Right lobe of liver (tissue), 6 donors: ENCODE data around the gene HELQ. TPM values are rescaled to one million over a fixed set of nuclear protein-coding genes. Genes with fewer than 3 reads are reported as not detected.

Experiments used
- ATAC-seq, 4 donors: fragments of 200-7000 bp; cut with Tn5 transposase; one replicate each; pipeline ENCODE4 v1.9.1; 2020; ENCODE audit warnings: mild to moderate bottlenecking in 4 of 4, moderate library complexity in 4 of 4
- DNase-seq, 3 donors: peaks; one replicate each; pipeline ENCODE4 v3.0.0-alpha.2; 2020
- H3K27ac ChIP-seq, 3 donors: fragments of 200-600 bp; one replicate each; pipeline ENCODE4 v1.8.0; 2022
- H3K27me3 ChIP-seq, 2 donors: fragments of 200-600 bp; one replicate each; pipeline ENCODE4 v1.8.0; 2022
- H3K36me3 ChIP-seq, 4 donors: fragments of 200-600 bp; sonication (generic) in 1 of 4; one replicate each; pipeline versions ENCODE4 v1.5.1 to v1.8.0; 2017 to 2022; ENCODE audit warnings: control low read depth in 1 of 4
- H3K4me1 ChIP-seq, 4 donors: fragments of 200-600 bp; sonication (generic) in 1 of 4; one replicate each; pipeline versions ENCODE4 v1.5.1 to v1.8.0; 2017 to 2022; ENCODE audit warnings: control low read depth in 1 of 4
- H3K4me3 ChIP-seq, 3 donors: fragments of 200-600 bp; one replicate each; pipeline ENCODE4 v1.8.0; 2022
- H3K9me3 ChIP-seq, 4 donors: fragments of 200-600 bp; sonication (generic) in 1 of 4; one replicate each; pipeline versions ENCODE4 v1.5.1 to v1.8.0; 2017 to 2022; ENCODE audit warnings: control low read depth in 1 of 4
- CTCF ChIP-seq, 4 donors: fragments of 200-600 bp in 3 of 4; fragments of 450-650 bp in 1 of 4; IDR thresholded peaks; one replicate each; pipeline versions ENCODE4 v1.5.1 to v1.8.0; 2016 to 2022; ENCODE audit warnings: antibody characterized with exemption in 4 of 4, mild to moderate bottlenecking in 2 of 4
- POLR2A ChIP-seq: fragments of 450-650 bp; IDR thresholded peaks from one replicate; pipeline ENCODE4 v1.6.1; 2017; ENCODE audit warnings: antibody characterized with exemption, mild to moderate bottlenecking
- WGBS: methylation state at CpG from one replicate; pipeline ENCODE4 v1.1.6; 2018; ENCODE audit warnings: low coverage, low lambda C conversion rate; ENCODE audit not compliant: insufficient coverage; ENCODE audit errors: missing lambda C conversion rate; 5-methylcytosine and 5-hydroxymethylcytosine counted together
- intact Hi-C, 2 donors: fragments of 100-400 bp; cut with DNase I; formaldehyde crosslinking; loops; one replicate each; pipeline versions ENCODE4 v1.11.2 to v1.14.1; 2022
- total RNA-seq, 6 experiments: library from RNA; depleted of rRNA in 2 of 6; stranded (reverse); fragments of >200 nt in 2 of 6; fragmentation: NEBNext Ultra II Directional in 3 of 6; extraction: Animal tissue kit (Norgen Biotek cat#: 25700) in 3 of 6; gene quantifications; one replicate each; pipeline versions ENCODE4 v1.1.0 to v1.2.4, GENCODE V29; 2016 to 2023
- donor health status: DM: no; HTN: yes; CAD: no.
- donor health status: DM: no; HTN: no; CAD: no.
- donor health status: DM: no; HTN: no; CAD: no.
- donor health status: DM: no; HTN: yes; CAD: no.
- donor health status: DM: no; HTN: yes; CAD: no.

Gene HELQ
- total RNA-seq, 6 experiments from 2014 or later, result 5.6 to 8.0 (median 7.5) TPM

- TF ChIP-seq POLR2A (no peak), CTCF (IDR thresholded peaks at IDR 0.05) (no peak)
- no peaks in the 10 kb centered on the region for H3K9me3 ChIP-seq
- 75% methylated on average over 3 of the region's 4 CpGs for WGBS
- intact Hi-C loops, result no loop called here
- no peaks in the 10 kb centered on the region for H3K4me1 ChIP-seq
- H3K27ac ChIP-seq, result no peak overlapping the region
- DNase-seq (no peak), ATAC-seq (no peak)
- peaks cover 0 to 11% (median 0%) of the 10 kb centered on the region in 4 donors for H3K36me3 ChIP-seq
- H3K4me3 ChIP-seq, result no peak overlapping the region
- no peaks in the 10 kb centered on the region for H3K27me3 ChIP-seq
These were observed 17.8 kb upstream of the HELQ start for GRCh38 chr4:83473423-83473822.

GRCh38 chr4:83456184-83456501, 520 bp upstream of the HELQ start:
- H3K27me3 ChIP-seq, result no peaks in the 10 kb centered on the region
- H3K36me3 ChIP-seq, result peaks cover 0 to 44% (median 8%) of the 10 kb centered on the region in 4 donors
- DNase-seq, result no peak
- peak overlapping the region; percentile 93 to 94 (median 93) for H3K27ac ChIP-seq
- TF ChIP-seq POLR2A (no peak), CTCF (IDR thresholded peaks at IDR 0.05) (no peak)
- WGBS, result 0% methylated on average over 7 of the region's 7 CpGs
- H3K4me1 ChIP-seq, result peaks cover 0 to 11% (median 4%) of the 10 kb centered on the region in 4 donors
- no peaks in the 10 kb centered on the region for H3K9me3 ChIP-seq
- peak overlapping the region; percentile 72 to 75 (median 75) for H3K4me3 ChIP-seq
- no peak for ATAC-seq
- intact Hi-C loops, result no loop called here

- Histone ChIP-seq H3K27me3 (no peaks in the 10 kb centered on the region), H3K9me3 (no peaks in the 10 kb centered on the region), H3K4me3 (peak overlapping the region; percentile 72 to 75 (median 75)), H3K4me1 (peaks cover 0 to 11% (median 4%) of the 10 kb centered on the region in 4 donors), H3K36me3 (peaks cover 0 to 29% (median under 1%) of the 10 kb centered on the region in 4 donors), H3K27ac (peak overlapping the region; percentile 93 to 94 (median 93))
- ATAC-seq (no peak), DNase-seq (no peak)
- intact Hi-C loops, result no loop called here
- WGBS, result 29% methylated on average over 6 of the region's 6 CpGs
- no peak for TF ChIP-seq POLR2A
- no peak for TF ChIP-seq CTCF (IDR thresholded peaks at IDR 0.05)
These were observed 937 bp downstream of the HELQ start for GRCh38 chr4:83454686-83455085.

GRCh38 chr4:83449009-83449408, 6.6 kb downstream of the HELQ start:
- intact Hi-C loops, result no loop called here
- peaks cover 0 to 26% (median 2%) of the 10 kb centered on the region in 4 donors for H3K36me3 ChIP-seq
- no peaks in the 10 kb centered on the region for H3K27me3 ChIP-seq
- no peak overlapping the region for H3K27ac ChIP-seq
- WGBS, result 49% methylated on average over 2 of the region's 2 CpGs
- no peaks in the 10 kb centered on the region for H3K4me1 ChIP-seq
- H3K9me3 ChIP-seq, result no peaks in the 10 kb centered on the region
- no peak overlapping the region for H3K4me3 ChIP-seq
- ATAC-seq, result peak in 1 of 4 donors; percentile 31
- no peak for TF ChIP-seq POLR2A
- no peak for TF ChIP-seq CTCF (IDR thresholded peaks at IDR 0.05)
- DNase-seq, result no peak

GRCh38 chr4:83440899-83441298, 14.7 kb downstream of the HELQ start:
- Histone ChIP-seq H3K4me3 (no peak overlapping the region), H3K9me3 (no peaks in the 10 kb centered on the region), H3K27ac (no peak overlapping the region), H3K27me3 (no peaks in the 10 kb centered on the region), H3K4me1 (no peaks in the 10 kb centered on the region), H3K36me3 (peaks cover 0 to 37% (median 2%) of the 10 kb centered on the region in 4 donors)
- 67% methylated on average over 3 of the region's 3 CpGs for WGBS
- DNase-seq, result no peak
- TF ChIP-seq POLR2A, result no peak
- TF ChIP-seq CTCF (IDR thresholded peaks at IDR 0.05), result no peak
- intact Hi-C loops, result no loop called here
- no peak for ATAC-seq
